Activated T-helper 17 cell treated with anti-CD3 and anti-CD28 coated beads, Interleukin-2, amount 50 U/mL, for 72 hours (primary cell): ENCODE measurements around the gene NRTN. TPM values are rescaled to one million over a fixed set of nuclear protein-coding genes. Genes with fewer than 3 reads are reported as not detected.

Experiments used
- ATAC-seq: fragments of 150-1000 bp; cut with Tn5 transposase; replicated peaks from 2 replicates; pipeline ENCODE4 v1.10.0; 2021; ENCODE audit warnings: mild to moderate bottlenecking, moderate library complexity
- H3K27ac Mint-ChIP-seq: one replicate; pipeline ENCODE4 v1.8.0; 2022; ENCODE audit warnings: mixed read lengths
- H3K27me3 Mint-ChIP-seq: one replicate; pipeline ENCODE4 v1.8.0; 2022; ENCODE audit warnings: mixed read lengths
- H3K36me3 Mint-ChIP-seq: one replicate; pipeline ENCODE4 v1.8.0; 2022; ENCODE audit warnings: low read depth, mild to moderate bottlenecking, mixed read lengths
- H3K4me1 Mint-ChIP-seq: one replicate; pipeline ENCODE4 v1.8.0; 2022; ENCODE audit warnings: mixed read lengths
- H3K4me3 Mint-ChIP-seq: one replicate; pipeline ENCODE4 v1.8.0; 2022; ENCODE audit warnings: mild to moderate bottlenecking, mixed read lengths
- H3K9me3 Mint-ChIP-seq: one replicate; pipeline ENCODE4 v1.8.0; 2022; ENCODE audit warnings: mixed read lengths
- total RNA-seq, 2 donors: library from RNA; stranded (reverse); gene quantifications; one replicate each; pipeline ENCODE4 v1.2.3, GENCODE V29; 2022

NRTN gene
- total RNA-seq, 2 donors from 2014 or later = 0.32 to 0.52 TPM

DNA sequence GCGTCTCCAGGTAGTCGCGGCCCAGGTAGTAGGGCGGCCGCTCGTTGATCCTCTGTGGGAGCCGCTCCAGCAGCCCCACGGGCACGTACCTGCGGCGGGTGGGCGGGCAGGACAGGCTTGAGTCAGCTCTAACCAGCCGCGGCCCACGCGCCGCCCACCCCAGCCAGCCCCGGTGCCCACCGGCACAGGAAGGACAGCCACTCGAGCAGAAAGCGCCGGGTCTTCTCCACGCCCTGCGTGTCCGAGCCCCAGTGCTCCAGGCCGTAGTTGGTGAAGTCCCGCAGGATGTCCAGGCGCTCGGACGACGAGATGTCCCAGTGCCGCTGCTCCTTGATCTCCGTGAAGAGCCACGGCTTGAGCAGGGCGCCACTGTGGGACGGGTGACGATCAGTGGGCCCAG lies 19.4 kb upstream of the NRTN start:
- H3K27ac Mint-ChIP-seq = no peak overlapping the region
- H3K9me3 Mint-ChIP-seq = no peaks in the 10 kb centered on the region

DNA sequence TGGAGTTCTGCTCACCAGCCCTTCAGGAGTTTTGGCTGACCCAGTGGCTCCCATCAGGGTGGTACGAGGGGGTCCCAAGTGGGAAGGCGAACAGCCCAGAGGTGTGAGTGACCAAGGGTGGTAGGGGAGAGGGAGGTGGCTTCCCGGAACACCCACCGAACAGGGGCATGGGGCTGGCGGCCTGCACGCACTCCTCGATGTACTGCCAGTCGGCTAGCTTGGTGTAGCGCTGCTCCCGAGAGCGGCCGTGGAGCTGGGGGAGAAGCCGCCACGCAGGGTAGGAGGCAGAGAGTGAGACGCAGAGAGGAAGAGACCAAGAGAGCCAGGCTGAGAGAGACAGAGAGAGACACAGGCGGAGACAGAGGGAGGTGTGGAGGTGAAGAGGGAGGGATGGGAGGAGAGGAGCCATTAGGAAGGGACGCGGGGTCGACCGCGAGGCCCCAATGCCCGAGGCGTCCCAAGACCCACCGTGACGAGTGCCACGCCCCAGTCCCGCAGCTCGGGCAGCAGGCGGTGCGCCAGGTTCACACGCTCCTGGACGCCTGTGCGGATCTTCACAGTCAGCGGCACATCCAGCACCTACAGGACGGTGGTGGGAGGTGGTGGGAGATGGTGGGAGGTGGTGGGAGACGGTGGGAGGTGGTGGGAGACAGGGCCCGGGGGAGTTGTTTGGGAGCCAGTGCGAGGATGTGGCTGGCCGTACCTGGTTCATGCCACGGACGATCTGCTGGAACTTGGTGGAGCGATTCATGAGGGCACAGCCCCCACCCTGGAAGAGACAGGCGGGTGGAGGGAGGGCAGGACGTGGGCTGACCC lies 18.1 kb upstream of the NRTN start:
- Mint-ChIP-seq H3K27me3 (no peaks in the 10 kb centered on the region), H3K4me1 (peaks cover 11% of the 10 kb centered on the region), H3K4me3 (no peak overlapping the region), H3K9me3 (no peaks in the 10 kb centered on the region), H3K36me3 (peaks cover 56% of the 10 kb centered on the region), H3K27ac (no peak overlapping the region)
- ATAC-seq = no peak

More for the DNA sequence above, 19.4 kb upstream of the NRTN start:
- H3K27me3 Mint-ChIP-seq = no peaks in the 10 kb centered on the region
- H3K36me3 Mint-ChIP-seq = peaks cover 48% of the 10 kb centered on the region
- ATAC-seq = no peak
- H3K4me3 Mint-ChIP-seq = no peak overlapping the region
- peaks cover 4% of the 10 kb centered on the region for H3K4me1 Mint-ChIP-seq

DNA sequence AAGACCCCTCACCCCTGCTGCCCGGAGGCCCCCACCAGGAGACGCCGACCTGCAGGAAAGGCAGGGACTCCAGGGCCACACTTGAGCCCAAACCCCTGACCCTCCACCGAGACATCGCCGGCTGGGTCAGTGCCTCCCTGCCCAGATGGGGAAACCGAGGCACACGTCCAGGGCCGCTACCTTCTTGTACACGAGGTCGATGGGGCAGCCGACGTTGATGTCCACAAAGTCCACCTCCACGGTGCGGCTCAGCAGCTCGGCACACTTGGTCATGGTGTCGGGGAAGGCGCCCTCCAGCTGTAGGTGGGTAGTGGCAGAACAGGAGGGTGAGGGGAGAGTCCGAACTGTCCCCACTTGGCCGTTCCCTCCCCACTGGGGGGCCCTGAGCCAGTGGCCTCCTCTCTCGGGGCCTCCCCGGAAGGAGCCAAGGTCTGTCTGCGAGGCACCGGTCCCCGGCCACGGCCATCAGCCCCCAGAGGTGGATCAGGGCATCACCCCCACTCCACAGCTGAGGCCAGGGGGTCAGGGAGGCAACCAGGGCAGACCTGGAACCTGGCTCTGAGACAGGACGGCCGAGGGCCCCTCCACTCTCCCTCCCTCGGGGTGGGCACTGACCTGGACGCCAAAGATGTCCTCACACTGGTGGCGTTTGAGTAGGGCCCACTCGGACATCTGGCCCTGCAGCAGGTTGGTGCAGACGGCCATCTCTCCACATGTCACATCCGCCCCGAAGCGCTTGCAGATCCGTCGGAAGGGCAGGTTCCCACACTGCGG lies 17.3 kb upstream of the NRTN start:
- H3K27ac Mint-ChIP-seq = no peak overlapping the region
- H3K36me3 Mint-ChIP-seq = peaks cover 56% of the 10 kb centered on the region
- no peaks in the 10 kb centered on the region for H3K9me3 Mint-ChIP-seq
- no peak for ATAC-seq
- H3K27me3 Mint-ChIP-seq = no peaks in the 10 kb centered on the region
- peaks cover 11% of the 10 kb centered on the region for H3K4me1 Mint-ChIP-seq
- H3K4me3 Mint-ChIP-seq = no peak overlapping the region

DNA sequence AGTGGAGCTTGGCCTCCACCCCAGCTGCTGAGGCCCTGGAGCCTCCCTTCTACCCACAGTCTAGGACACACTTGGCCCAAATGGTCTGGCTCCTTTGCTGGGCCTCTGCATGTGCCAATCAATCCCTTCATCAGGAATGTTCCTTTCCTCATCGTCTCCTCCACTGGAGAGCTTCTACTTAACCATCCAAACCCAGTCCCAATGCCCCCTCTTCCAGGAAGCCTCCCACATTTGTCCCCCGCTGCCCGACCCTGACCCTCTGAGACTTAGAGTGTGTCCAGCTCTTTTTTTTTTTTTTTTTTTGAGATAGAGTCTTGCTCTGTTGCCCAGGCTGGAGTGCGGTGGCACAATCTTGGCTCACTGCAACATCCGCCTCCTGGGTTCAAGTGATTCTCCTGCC lies 16.4 kb upstream of the NRTN start:
- no peak for ATAC-seq
- Mint-ChIP-seq H3K9me3 (no peaks in the 10 kb centered on the region), H3K27ac (no peak overlapping the region), H3K27me3 (no peaks in the 10 kb centered on the region), H3K4me1 (peaks cover 11% of the 10 kb centered on the region), H3K4me3 (no peak overlapping the region), H3K36me3 (peaks cover 56% of the 10 kb centered on the region)

DNA sequence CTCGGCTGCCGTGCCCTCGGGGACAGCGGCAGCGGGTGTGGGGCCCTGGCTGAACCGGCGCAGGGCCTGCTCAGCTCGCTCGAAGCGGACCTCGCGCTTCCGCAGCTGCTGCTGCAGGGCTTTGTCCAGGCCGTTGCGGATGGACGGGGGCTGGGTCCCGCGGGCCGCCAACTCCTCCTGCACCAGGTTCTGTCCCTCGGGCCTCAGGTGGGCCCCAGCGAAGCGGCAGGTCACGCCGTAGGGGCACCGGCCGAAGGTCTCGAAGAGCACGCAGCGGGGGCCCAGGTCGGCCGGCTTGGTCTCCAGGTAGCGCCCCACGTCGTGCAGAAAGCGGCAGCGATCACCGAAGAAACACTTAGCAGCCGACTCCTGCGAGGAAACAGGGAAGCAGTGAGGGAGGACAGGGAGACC lies 15.5 kb upstream of the NRTN start:
- Mint-ChIP-seq H3K27ac (no peak overlapping the region), H3K4me1 (peaks cover 11% of the 10 kb centered on the region), H3K36me3 (peaks cover 51% of the 10 kb centered on the region), H3K9me3 (no peaks in the 10 kb centered on the region), H3K27me3 (no peaks in the 10 kb centered on the region), H3K4me3 (peak overlapping the region; percentile 98)
- no peak for ATAC-seq

DNA sequence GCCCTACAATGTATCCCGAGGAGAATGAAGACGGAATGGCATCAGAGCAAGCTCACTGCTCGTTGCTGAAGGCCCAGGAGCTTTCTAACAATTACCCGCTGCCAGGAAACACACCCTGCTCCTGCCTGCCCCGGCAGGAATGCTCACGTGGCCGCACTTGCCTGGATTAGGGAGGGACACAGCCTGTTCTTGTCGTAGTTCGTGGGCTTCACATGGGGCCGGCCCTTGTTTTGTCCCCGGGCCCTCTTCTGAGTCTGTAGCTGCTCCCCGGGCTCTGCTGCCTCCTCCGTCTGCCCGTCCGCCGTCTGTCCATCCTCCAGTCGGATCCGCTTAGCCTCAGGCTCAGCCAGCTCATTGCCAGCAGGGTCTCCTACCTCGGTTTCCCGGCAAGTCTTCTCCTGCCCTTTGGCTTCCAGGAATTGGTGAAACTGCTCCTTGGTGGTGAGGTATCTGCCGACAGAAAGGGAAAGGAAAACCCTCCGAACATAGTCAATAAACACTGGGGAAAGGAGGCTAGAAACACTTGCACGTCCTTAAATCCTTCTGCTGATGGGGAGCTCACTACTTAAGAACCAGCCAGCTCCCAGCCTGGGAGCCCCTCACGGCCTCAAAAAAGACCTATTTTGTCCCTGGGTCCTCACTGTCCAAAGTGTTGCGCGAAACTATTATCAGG lies 14.8 kb upstream of the NRTN start:
- Mint-ChIP-seq H3K27ac (peak overlapping the region; percentile 100), H3K4me3 (peak overlapping the region; percentile 98), H3K4me1 (peaks cover 11% of the 10 kb centered on the region), H3K36me3 (peaks cover 51% of the 10 kb centered on the region), H3K9me3 (no peaks in the 10 kb centered on the region), H3K27me3 (no peaks in the 10 kb centered on the region)
- no peak for ATAC-seq

DNA sequence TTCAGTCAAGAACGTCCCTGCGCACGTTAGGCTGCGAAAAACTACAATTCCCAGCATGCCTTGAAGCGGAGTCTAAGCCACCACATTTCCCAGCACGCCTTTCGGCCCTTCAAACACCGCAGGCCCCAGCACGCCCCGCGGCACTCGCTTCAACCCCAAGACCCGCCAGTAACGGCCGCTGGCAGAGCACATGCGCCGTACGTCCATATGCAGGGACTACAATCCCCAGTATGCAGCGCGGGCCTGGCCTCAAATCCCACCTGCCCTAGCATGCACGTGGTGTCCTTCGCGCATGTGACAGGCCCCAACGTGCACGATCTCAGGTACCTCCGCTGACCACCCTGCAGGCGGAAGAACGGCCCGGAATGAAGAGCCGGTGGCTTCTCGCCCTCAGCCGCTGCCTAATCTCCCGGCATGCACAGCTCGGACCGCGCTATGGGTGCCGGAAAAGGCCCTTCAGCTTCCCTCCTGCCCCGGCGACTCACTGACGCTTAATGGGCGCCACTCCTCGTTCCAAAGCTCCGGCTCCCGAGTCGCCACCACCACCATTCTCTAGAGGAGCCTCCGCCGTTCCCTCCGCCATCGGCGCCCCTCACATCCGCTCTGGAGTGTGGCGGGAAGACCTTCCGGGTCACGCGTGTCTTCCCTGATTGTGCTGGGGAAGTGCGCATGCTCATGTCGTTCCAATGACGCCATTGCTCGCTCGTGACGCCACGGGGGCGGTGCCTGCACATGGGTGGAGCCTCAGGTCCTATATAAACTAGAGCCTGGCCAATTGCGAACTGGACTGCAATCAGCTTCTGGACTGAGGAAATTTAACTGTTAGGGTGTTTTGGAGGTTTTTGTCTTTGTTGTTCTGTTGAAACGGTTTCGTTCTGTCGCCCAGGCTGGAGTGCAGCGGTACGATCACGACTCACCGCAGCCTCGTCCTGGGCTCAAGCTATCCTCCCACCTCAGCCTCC lies 14.0 kb upstream of the NRTN start, which contains the start of gene DUS3L:
Gene DUS3L, minus strand, starts transcription at position 605 of the 962 bp plus-strand sequence. Its CDS starts 22 bp downstream, at position 583.
- Mint-ChIP-seq H3K36me3 (peaks cover 48% of the 10 kb centered on the region), H3K4me1 (peaks cover 11% of the 10 kb centered on the region), H3K4me3 (peak within 1 kb of the TSS; percentile 98), H3K9me3 (no peaks in the 10 kb centered on the region), H3K27ac (peak within 1 kb of the TSS; percentile 100), H3K27me3 (no peaks in the 10 kb centered on the region)
- peak; percentile 94 for ATAC-seq

DNA sequence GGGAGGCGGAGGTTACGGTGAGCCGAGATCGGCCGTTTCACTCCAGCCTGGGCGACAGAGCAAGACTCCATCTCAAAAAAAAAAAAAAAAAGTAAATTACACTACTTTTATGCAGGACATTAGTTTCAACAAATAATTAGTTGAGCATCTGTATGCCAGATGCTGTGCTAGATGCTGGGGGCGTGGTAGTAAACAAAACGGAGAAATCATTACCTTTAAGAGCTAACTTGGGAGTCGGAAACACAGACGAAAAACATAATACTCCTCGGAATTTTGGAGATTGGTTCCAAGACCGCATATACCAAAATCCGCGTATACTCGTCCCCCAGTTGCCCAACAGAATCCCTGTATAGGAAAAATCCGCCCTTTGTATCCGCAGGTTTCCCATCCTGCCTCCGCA lies 12.6 kb upstream of the NRTN start:
- ATAC-seq = no peak
- no peak overlapping the region for H3K4me3 Mint-ChIP-seq
- no peaks in the 10 kb centered on the region for H3K9me3 Mint-ChIP-seq
- no peak overlapping the region for H3K27ac Mint-ChIP-seq
- no peaks in the 10 kb centered on the region for H3K27me3 Mint-ChIP-seq
- H3K36me3 Mint-ChIP-seq = peaks cover 34% of the 10 kb centered on the region
- H3K4me1 Mint-ChIP-seq = peaks cover 11% of the 10 kb centered on the region

DNA sequence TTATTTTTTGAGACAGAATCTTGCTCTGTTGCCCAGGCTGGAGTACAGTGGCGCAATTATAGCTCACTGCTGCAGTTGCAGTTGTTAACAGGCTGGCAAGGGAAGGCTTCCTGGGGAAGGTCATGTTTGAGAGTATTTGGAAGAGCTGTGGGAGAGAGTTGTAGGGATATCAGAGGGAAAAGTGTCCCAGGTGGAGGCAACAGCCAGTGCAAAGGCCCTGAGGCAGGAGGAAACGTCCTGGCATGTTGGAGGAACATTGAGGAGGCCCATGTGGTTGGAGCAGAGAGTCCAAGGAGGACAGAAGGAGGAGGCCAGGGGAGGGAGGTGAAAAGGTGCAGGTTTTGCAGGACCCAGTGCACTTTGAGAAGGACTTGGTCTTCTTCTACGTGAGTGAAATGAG lies 11.7 kb upstream of the NRTN start:
- Mint-ChIP-seq H3K4me1 (peaks cover 11% of the 10 kb centered on the region), H3K27ac (no peak overlapping the region), H3K9me3 (no peaks in the 10 kb centered on the region), H3K27me3 (no peaks in the 10 kb centered on the region), H3K36me3 (peaks cover 28% of the 10 kb centered on the region), H3K4me3 (no peak overlapping the region)
- no peak for ATAC-seq

DNA sequence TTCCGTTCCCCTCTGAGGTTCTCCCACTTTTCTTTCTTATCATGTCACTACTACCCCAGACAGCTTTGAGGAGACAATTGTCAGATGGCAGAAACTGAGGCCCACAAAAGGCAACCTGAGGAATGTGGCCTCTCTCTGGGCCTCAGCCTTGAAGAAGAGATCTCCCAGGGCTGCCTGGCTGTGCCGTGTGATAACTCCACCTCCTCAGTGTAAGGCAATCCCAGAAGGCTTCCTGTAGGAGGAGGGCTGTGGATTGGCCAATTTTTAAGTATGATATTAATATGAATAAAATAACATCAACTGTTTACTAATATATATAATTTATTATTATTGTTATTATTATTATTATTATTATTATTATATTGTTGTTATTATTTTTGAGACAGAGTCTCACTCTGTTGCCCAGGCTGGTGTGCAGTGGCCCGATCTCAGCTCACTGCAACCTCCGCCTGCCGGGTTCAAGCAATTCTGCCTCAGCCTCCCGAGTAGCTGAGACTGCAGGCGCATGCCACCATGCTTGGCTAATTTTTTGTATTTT lies 9.4 kb upstream of the NRTN start:
- H3K36me3 Mint-ChIP-seq = peaks cover 8% of the 10 kb centered on the region
- no peak overlapping the region for H3K27ac Mint-ChIP-seq
- H3K27me3 Mint-ChIP-seq = peaks cover under 1% of the 10 kb centered on the region
- H3K4me1 Mint-ChIP-seq = peaks cover 6% of the 10 kb centered on the region
- H3K4me3 Mint-ChIP-seq = no peak overlapping the region
- no peak for ATAC-seq
- H3K9me3 Mint-ChIP-seq = no peaks in the 10 kb centered on the region

DNA sequence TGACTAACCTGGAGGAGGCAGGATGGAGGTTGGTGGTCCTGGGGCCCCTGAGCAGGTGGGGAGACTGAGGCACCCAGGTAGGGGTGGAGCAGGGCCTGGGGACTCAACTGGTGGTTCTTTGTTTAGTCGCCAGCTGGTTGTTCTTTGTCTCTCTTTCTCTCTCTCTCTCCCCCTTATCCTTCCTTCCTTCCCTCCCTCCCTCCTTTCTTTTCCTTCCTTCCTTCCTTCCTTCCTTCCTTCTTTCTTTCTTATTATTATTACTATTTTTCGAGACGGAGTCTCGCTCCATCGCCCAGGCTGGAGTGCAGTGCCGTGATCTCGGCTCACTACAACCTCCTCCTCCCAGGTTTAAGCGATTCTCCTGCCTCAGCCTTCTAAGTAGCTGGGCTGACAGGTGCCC lies 6.6 kb upstream of the NRTN start:
- Mint-ChIP-seq H3K27me3 (peaks cover 11% of the 10 kb centered on the region), H3K4me3 (no peak overlapping the region), H3K36me3 (no peaks in the 10 kb centered on the region), H3K27ac (no peak overlapping the region), H3K9me3 (no peaks in the 10 kb centered on the region), H3K4me1 (peaks cover under 1% of the 10 kb centered on the region)
- ATAC-seq = no peak

DNA sequence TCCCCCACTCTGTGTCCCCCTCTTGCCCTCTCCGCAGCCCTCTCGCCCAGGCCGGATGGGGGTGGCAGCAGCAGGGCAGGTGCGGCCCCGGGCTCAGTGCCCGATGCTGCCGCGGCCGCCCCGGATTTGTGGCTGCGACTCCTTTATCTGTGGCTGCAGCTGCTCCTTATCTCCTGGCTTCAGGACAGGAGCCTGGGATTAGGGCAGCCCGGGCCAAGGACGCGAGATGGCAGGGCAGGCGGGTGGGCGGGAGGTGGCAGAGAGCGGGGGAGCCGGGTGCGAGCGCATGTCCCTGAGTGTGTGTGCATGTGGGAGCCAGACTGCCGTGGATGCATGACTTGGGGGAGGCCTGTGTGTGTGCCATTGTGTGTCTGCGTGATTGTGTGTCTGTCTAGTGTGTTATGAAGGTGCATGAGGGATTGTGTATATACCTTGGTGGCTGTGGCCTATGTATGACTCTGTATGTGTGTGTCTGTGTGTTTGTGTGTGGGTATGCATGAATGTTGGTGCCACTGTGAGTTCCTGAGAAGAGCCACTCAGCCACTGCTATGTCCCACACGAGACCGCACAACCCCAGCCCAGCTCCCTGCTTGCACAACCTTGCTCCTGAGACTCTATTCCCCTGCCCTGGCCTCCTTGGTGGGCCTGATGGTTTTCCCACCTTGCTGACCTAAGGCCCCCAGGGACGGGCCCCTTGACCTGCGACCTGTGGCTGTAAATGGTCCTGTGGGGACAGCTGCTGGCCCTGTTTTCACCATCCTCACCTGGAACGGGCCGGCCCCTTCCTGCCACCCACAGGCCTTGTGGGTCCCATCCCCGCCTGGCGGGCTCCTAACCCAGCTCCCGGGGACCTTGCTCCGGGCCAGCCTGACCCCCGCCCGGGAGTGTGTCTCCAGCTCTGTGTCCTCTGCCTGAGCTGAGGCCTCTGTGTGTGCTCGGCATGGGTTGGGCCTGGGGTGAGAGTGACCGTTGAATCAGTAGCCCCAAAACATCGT lies 5.3 kb upstream of the NRTN start:
- peaks cover 11% of the 10 kb centered on the region for H3K27me3 Mint-ChIP-seq
- H3K9me3 Mint-ChIP-seq = no peaks in the 10 kb centered on the region
- ATAC-seq = no peak
- H3K4me1 Mint-ChIP-seq = peaks cover 5% of the 10 kb centered on the region
- H3K4me3 Mint-ChIP-seq = no peak overlapping the region
- H3K27ac Mint-ChIP-seq = no peak overlapping the region
- no peaks in the 10 kb centered on the region for H3K36me3 Mint-ChIP-seq
